Testis (tissue), 2 donors: ENCODE data around the gene TIMM23.

Source experiments
- POLR2A ChIP-seq: fragments of 450-650 bp; IDR thresholded peaks from one replicate; pipeline ENCODE4 v1.6.1; 2017; ENCODE audit warnings: antibody characterized with exemption, mild to moderate bottlenecking, moderate library complexity
- TF ChIP-seq, protein P1 (sequence below), 3 experiments: fragments of 450-650 bp in 2 of 3; fragments of 200-600 bp in 1 of 3; sonication (generic) in 1 of 3; IDR thresholded peaks; one replicate each; pipeline ENCODE4 v1.5.1; 2016 to 2019; ENCODE audit warnings: antibody characterized with exemption in 3 of 3, mild to moderate bottlenecking in 2 of 3, moderate library complexity in 1 of 3

DNA sequence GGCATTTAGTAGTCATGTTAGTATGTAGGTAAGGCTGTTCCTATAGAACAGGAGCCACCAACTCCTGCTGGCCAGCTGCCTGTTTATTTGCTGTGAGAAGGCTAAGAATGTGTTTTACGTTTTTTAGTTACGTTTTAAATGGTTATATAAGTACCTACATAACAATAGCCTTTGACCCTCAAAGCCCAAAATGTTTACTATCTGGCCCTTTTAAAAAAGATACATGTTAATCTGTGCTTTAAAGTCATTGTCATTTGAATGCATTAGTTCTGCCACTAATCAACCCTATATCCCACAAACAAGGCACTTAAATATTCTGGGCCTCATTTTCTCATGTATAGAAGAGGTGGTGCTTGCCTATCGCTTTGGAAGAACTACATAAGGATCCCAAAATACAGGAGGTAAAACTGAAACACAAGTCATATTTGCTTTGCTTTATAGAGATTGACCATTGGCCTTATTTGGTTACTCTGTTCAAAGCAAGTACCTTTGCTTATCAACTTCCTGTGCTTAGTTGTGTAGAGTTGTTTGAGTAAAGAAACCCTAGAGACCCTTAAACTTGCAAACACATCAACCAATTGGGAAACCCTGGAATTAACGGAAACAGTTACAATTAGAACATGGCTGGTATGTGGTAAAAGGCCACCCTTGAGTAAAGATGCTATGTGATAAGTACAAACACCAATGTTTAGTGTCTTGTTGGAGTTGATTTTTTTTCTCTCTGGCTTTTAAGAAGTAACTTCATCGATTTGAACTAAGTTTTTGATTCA, 25.9 kb downstream of the TIMM23 start:
- TF ChIP-seq, protein P1, sequence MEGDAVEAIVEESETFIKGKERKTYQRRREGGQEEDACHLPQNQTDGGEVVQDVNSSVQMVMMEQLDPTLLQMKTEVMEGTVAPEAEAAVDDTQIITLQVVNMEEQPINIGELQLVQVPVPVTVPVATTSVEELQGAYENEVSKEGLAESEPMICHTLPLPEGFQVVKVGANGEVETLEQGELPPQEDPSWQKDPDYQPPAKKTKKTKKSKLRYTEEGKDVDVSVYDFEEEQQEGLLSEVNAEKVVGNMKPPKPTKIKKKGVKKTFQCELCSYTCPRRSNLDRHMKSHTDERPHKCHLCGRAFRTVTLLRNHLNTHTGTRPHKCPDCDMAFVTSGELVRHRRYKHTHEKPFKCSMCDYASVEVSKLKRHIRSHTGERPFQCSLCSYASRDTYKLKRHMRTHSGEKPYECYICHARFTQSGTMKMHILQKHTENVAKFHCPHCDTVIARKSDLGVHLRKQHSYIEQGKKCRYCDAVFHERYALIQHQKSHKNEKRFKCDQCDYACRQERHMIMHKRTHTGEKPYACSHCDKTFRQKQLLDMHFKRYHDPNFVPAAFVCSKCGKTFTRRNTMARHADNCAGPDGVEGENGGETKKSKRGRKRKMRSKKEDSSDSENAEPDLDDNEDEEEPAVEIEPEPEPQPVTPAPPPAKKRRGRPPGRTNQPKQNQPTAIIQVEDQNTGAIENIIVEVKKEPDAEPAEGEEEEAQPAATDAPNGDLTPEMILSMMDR (IDR thresholded peaks at IDR 0.05): no peak
- no peak for TF ChIP-seq POLR2A
